ENCODE data around the gene TUBG2.
"Not testable (repeated sequence)": the region's sequence is repeated elsewhere in the genome, so short reads cannot be mapped to it uniquely, and the experiment has no call there.

Gene TUBG2

GRCh38 chr17:42659079-42659931, at the start of gene TUBG2:
Gene TUBG2, plus strand, starts transcription at chr17:42659284. Its CDS starts 220 bp downstream, at chr17:42659504.
- peak; percentile 78 for DNase-seq (ENCODE audit: low spot score)

- DNase-seq (ENCODE audit: low spot score): not testable (repeated sequence)
Observed at GRCh38 chr17:42609814-42610801, 49.0 kb upstream of the TUBG2 start.

DNA sequence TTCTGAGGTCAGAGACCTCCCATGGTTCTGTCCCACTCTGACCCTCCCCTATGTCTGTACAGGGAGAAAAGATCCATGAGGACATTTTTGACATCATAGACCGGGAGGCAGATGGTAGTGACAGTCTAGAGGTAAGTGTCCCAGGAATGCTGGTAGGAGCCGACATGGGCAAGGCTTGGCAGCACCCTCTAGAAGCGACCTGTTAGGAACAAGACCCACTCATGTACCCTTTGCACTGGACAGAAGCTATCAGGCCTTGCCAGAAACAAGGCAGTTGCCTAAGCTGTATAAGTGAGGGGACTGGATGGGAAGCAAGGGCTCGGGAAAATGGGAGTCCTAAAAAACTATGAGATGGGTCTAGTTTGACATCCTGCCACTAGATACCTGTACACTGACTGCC, 47.1 kb upstream of the TUBG2 start:
- no peak for DNase-seq (ENCODE audit: low spot score)

DNA sequence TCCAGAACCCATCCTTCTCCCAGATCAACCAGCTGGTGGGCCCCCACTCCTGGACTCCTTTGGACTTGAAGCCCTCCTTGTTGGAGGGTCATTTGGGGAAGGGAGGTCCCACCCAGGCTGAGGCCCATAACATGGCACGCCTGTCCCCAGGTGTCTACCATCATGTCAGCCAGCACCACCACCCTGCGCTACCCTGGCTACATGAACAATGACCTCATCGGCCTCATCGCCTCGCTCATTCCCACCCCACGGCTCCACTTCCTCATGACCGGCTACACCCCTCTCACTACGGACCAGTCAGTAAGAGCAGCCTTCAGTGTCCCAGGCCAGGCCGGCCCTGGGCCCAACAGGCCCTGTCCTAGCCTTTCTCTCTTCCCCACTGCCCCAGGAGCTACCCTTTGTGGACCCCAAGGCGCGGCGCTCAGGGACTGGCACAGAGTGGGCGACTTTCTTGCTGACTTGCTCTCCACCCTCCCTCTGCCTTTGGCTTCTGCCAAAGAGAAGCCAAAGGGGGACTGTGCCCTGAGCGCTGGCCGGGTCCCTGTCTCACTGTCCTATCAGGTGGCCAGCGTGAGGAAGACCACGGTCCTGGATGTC, 45.3 kb upstream of the TUBG2 start:
- DNase-seq (ENCODE audit: low spot score): no peak

- no peak for DNase-seq (ENCODE audit: low spot score)
Observed at GRCh38 chr17:42617956-42618431, 41.1 kb upstream of the TUBG2 start.

DNA sequence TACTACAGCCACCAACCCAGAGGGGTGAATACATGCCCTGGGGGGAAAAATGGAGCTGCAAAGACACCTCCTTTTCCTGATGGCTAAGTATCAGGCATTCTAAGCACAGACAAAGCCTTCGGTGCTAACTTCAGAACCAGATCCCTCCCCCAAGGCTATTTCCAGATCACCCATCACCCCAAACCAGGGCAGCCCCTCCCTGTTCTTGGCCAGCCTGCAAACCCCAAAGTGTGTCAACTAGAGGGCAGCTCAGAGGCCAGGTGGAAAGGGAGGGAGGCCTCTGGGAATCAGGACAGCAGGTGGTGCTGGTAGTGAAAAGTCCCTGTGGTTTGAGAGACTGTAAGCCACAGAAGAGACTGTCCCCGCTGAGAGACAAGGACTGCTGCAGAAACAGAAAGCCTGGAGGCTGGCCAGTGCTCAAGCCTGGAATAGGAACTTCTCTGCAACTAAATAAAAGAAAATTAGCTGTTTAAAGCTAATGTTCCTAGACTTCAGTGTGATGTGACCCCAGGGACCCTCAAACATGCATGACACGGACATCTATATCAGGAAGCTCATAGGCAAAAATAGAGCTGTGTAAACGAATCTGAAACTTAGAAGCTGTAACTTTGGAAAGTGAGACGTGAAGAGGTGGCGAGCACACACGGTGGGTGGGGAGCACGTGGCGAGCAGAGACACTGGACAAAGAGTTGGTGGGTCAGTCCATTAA, 40.5 kb upstream of the TUBG2 start:
- DNase-seq (ENCODE audit: low spot score): no peak

DNA sequence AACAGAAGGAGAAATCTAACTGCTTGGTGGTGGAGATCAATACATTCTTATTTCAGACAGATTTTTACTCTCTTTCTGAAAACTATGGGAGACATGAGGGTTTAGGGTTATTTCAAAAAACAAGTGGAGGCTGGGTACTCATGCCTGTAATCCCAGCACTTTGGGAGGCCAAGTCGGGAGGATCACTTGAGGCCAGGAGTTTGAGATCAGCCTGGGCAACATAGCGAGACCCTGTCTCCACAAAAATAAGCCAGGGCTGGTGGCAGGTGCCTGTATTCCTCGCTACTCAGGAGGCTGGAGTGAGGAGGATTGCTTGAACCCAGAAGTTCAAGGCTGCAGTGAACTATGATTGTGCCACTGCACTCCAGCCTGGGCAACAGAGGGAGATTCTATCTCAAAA, 37.1 kb upstream of the TUBG2 start:
- DNase-seq (ENCODE audit: low spot score): not testable (repeated sequence)

GRCh38 chr17:42623271-42623670, 35.8 kb upstream of the TUBG2 start:
- DNase-seq (ENCODE audit: low spot score): no peak

GRCh38 chr17:42623732-42624596, 35.1 kb upstream of the TUBG2 start:
- DNase-seq (ENCODE audit: low spot score): no peak

DNA sequence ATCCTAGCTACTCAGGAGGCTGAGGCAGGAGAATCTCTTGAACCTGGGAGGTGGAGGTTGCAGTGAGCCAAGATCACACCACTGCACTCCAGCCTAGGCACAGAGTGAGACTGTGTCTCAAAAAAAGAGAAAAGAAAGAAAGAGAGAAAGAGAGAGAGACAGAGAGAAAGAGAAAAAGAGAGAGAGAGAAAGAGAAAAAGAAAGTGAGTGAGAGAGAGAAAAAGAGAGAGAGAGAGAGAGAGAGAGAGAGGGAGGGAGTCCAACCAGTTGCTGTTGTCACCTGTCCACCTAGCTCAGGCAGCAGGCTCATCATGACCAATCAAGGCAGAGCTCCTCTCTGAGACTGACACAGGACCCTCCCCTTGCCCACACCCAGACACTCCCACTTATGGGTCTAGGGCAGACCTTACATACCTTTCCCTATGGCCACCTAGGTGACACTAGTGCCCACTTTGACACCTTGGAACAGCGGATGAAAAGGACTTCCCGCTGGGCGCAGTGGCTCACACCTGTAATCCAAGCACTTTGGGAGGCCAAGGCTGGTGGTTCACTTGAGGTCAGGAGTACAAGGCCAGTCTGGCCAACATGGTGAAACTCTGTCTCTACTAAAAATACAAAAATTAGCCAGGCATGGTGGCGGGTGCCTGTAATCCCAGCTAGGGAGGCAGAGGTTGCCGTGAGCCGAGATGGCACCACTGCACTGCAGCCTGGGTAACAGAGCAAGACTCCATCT, 31.9 kb upstream of the TUBG2 start:
- not testable (repeated sequence) for DNase-seq (ENCODE audit: low spot score)

- no peak for DNase-seq (ENCODE audit: low spot score)
Observed at GRCh38 chr17:42629411-42630009, 29.6 kb upstream of the TUBG2 start.

DNA sequence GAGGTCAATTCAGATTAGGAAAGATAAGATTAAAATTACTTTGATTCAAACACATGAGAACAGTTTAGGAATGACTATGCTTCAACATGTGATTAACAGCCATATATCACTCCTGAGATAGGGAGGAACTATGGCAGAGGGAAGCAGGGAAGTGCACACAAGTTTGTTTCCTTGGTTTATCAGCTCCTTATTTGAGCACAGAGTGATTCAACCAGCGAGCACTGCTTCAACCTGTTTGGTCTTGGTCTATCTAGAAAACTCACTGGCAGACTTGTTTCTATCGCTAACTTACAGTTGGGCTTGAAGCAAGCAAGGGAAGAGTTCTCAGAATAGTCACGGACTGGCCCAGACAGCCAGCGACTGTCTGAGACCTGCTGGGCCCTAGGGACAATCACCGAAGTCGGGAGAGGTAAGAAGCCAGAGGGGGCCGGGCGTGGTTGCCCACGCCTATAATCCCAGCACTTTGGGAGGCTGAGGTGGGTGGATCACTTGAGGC, 26.1 kb upstream of the TUBG2 start:
- no peak for DNase-seq (ENCODE audit: low spot score)

DNA sequence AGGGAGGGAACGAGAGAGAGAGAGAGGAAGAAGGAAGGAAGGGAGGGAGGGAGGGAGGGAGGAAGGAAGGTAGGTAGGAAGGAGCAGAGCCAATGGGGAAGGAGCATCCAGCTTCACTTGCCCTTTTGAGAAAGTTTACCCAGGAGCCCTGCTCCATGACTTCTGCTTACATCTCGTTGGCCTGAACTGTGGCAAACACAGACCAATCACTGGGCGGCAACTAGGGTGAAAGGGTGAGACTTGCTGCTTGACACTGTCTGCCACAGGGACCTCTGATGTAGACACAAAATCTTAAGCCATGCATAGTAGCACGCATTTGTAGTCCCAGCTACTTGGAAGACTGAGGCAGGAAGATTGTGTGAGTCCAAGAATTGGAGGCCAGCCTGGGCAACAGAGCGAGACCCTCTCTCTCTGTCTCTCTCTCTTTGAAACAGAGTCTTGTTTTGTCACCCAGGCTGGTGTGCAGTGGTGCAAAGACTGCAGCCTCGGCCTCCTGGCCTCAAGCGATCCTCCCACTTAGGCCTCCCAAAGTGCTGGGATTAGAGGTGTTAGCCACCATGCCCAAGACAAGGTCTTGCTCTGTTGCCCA, 19.5 kb upstream of the TUBG2 start:
- no peak for DNase-seq (ENCODE audit: low spot score)

GRCh38 chr17:42640121-42640520, 19.0 kb upstream of the TUBG2 start:
- no peak for DNase-seq (ENCODE audit: low spot score)

DNA sequence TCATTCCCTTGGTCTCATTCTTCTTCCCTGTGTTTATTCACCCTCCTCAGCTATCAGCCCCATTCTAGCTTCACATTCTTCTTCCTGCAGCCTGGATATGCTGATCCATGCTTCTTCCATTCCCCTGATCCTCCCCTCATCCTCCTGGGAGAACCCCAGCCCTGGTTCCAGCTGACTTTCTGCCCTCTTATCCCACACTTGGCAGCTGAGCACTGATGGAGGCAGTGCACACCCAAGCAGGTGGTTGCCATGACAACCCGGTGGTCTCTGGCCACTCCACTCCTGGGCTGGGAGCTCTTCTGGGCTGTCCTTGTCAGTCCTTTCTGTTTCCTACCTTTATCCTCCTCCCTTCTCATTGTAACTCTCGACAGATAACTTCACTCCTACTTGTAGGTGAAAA, 16.7 kb upstream of the TUBG2 start:
- no peak for DNase-seq (ENCODE audit: low spot score)

DNA sequence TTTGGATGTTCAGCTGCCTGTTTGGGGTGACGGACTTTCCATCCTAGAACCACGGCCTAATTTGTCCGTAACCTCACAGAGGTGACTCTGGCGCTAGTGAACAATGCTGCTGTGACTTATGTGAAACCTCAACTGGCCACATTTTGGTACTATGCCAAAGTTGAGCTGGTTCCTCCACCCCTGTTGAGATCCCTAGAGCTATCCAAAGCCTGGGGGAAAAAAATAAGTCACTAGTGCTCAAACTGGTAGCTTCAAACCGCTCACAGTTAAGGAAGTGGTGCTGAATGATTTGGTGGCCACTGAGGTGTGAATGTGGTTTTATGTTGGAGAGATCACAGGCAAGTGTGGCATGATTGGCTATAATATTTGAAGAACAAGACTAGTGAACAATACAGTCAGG, 11.3 kb upstream of the TUBG2 start:
- DNase-seq (ENCODE audit: low spot score): no peak

DNA sequence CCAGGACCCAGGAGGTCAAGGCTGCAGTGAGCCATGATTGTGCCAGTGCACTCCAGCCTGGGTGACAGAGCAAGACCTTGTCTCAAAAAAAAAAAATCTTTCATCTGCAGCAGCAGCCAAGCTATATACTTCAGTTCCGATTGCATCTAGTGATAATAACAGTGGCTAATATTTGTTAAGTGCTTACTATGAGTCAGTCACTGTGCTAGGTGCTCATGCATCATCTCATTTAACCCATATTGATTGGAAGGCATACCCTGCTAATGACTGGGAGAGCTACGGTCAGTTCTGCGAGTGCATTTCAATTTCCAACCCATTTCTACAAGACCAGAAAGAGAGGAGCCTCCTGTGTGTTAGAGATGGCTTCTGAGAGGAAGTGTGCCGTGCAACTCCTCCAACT, 7.7 kb upstream of the TUBG2 start:
- DNase-seq (ENCODE audit: low spot score): no peak

DNA sequence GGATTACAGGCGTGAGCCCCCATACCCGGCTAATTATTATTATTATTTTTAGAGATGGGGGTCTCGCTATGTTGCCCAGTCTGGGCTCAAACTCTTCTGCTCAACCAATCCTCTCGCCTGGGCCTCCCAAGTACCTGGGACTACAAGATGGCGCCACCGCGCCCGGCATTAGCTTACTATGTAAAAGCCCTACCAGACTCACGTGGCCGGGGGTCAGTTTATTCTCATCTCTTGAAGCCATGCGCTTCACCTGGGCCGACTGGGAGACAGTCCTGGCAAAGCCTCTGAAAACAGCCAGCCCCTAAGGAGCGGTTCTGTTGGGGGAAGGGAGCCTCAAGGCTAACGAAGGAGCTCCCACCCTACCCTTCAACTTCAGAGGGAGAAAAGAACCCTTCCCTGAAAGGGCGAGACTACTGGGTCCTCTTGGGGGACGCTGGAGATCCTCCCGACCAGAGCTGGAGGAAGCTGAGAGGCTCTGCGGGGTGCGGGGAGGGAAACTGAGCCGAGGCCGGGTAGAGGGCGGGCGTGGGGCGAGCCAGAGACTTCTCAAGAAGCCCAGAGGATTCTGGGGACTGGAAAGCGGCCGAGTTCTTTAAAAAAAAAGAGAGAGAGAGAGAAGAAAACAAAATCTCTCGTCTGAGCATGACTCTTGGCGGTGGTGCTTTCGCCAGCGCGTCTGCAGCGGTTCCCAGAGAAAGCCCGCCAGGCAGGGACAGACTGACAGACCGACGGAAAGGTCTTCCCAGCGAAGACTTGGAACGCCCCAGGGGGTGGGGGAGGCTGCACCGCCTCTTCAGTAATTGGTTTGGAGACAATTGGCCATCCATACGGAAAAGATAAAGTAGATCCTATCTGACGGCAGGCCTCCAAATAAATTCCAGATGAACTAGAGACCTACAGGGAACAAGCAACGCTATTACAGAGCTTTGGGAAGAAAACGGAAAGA, 5.6 kb upstream of the TUBG2 start:
- DNase-seq (ENCODE audit: low spot score): no peak
